GM21576 (cell line): ENCODE results near the gene TANC1.
A peak's percentile ranks its signal among the peaks of the same experiment; 100 is the strongest.

ENCODE experiments used
- ATAC-seq: cut with Tn5 transposase; IDR thresholded peaks from one replicate; pipeline ENCODE4 v1.9.1; 2021; ENCODE audit warnings: mild to moderate bottlenecking, moderate library complexity; ENCODE audit not compliant: unreplicated experiment

TANC1 gene

GRCh38 chr2:159243529-159243928, 275.1 kb downstream of the TANC1 start:
- no peak for ATAC-seq

- ATAC-seq: no peak
Measured at GRCh38 chr2:159246325-159246988, 278.0 kb downstream of the TANC1 start.

GRCh38 chr2:159249990-159250715, 281.7 kb downstream of the TANC1 start:
- peak; percentile 74 for ATAC-seq

GRCh38 chr2:159251296-159252173, 283.1 kb downstream of the TANC1 start:
- ATAC-seq: no peak

- ATAC-seq: no peak
Measured at GRCh38 chr2:159252905-159253304, 284.5 kb downstream of the TANC1 start.

GRCh38 chr2:159256159-159256558, 287.7 kb downstream of the TANC1 start:
- no peak for ATAC-seq

GRCh38 chr2:159262226-159262625, 293.8 kb downstream of the TANC1 start:
- no peak for ATAC-seq

DNA sequence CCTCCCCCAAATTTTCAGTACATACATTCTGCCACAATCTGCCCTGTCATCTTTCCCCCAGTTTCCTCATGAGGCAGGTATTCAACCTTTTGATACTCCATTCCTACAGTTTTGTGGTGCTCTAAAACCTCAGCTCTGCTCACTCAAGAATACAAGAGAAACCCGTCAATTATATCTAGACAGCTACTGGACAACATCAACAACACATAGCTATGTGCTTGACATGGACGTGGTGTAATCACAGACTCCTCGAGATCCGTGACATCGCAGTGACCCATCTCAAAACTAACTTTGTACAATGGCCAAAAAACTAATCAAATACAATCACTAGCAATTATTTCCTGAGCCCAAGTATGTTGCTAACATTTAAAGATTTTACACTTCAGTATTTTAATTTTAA, 294.5 kb downstream of the TANC1 start:
- ATAC-seq: no peak

DNA sequence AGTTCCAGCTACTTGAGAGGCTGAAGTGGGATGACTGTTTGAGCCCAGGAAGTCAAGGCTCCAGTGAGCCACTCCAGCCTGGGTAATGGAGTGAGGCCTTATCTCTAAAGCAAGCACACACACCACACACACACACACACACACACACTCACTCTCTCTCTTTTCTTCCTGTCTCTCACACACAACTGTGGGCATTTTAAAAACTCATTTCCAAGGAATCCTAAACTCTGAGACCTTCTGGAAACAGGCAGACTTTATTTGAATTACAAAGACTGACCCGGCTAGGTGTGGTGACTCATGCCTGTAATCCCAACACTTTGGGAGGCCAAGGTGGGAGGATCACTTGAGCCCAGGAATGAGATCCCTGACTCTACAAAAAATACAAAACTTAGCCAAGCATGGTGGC, 296.7 kb downstream of the TANC1 start:
- no peak for ATAC-seq

DNA sequence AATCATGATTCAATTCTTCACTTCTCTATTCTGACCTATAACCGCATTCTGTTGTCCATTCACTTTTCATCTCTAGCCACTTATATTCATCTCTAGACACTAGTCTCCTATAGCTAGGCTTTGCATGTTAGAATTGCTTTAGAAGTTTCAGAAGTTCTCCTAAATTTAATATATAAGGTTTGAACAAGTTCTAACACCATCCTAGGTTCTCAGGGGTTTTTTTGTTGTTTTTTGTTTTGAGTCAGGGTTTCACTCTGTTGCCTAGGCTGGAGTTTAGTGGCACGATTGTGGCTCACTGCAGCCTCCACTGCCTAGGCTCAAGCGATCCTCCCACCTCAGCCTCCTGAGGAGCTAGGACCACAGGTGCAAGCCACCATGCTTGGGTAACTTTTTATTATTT, 298.1 kb downstream of the TANC1 start:
- no peak for ATAC-seq

DNA sequence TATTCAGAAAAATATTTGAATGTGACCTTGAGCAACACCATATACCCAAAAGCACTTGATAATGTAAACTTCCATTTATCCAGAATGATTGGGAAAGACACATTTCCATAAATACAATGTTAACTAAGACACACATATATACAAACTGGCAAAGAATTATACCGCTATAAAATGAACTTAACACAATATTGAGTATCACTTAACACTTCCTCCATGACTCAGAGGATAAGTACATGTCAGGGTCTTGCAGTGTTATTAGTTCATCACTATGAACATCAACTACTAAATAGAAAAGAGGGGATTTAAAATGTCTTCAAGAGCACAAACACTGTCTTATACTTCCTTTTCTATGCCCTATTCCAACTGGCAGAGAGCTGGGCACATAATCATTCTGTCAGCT, 299.5 kb downstream of the TANC1 start:
- ATAC-seq: no peak

DNA sequence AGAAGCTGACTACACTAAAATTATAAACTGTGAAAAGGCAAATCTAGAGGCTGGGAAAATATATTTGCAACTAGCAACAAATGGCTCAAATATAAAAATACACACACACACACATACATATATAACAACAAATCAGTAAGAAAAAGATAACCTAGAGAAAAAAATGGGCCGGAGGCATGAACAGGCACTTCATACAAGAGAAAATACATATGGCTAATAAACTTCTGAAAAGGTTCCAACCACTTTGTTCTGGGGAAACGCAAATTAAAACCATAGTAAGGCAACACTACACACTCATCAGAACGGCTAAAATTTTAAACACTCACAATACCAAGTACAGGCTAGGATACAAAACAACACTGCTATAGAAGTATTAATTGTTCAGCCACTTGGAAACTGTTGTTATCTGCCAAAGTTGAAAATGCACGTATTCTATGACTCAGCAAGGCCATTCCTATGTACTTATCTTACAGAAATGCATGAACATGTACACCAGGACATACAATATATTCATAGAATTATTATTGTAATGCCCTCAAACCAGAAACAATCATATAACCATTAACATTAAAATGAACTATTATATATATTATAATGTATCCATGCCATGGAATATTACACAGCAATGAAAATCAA, 302.4 kb downstream of the TANC1 start:
- no peak for ATAC-seq

DNA sequence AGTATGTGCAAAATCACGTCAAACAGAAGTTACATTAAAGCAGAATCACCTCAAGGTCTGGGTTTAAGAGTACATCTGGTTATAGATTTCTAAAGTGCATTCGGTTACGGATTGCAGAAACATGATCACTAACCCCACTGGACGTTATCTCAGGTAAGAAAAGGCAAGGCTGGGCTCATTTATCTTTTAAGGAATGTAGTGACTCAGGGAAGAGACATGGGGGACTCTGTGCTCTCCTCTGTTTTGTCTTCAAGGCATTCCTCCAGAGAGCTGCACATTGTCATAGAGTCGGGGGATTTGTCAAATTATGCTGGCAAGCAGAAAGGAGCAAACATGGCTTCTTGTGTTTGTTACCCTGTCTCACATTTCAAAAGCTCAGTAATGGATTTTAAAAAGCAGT, 303.7 kb downstream of the TANC1 start:
- no peak for ATAC-seq

- ATAC-seq: no peak
Measured at GRCh38 chr2:159275111-159275510, 306.7 kb downstream of the TANC1 start.

DNA sequence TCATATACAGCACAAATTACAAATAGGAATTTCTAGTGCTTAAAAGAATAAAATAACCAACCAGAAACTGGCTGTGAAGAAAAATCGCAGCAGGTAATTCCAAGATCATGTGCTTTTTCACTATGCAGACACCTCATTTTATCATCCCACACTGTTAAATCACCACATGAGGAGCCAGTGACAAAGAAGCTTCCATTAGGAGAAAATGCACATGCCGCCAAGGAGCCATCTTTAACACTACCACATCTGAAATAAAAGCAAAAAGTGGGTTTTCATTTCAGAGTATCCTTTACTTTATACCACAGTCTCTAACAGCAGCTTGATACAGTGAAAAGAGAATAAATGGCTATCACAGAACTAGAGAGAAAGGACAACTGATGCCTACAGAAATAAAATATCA, 311.3 kb downstream of the TANC1 start:
- ATAC-seq: no peak

GRCh38 chr2:159281002-159281401, 312.6 kb downstream of the TANC1 start:
- no peak for ATAC-seq
